HG02763 (cell line): ENCODE results near the gene CNIH3.

Experiments
- ATAC-seq: cut with Tn5 transposase; IDR thresholded peaks from one replicate; pipeline ENCODE4 v1.9.1; 2021; ENCODE audit warnings: mild to moderate bottlenecking, moderate library complexity; ENCODE audit not compliant: unreplicated experiment

Gene CNIH3

GRCh38 chr1:224640587-224640986 lies 24.5 kb downstream of the CNIH3 start:
- no peak for ATAC-seq

- no peak for ATAC-seq
Measured at GRCh38 chr1:224641030-224641429, 24.9 kb downstream of the CNIH3 start.

GRCh38 chr1:224643653-224644052 lies 27.5 kb downstream of the CNIH3 start:
- ATAC-seq = no peak

GRCh38 chr1:224644553-224645154 lies 28.5 kb downstream of the CNIH3 start:
- no peak for ATAC-seq

- no peak for ATAC-seq
Measured at GRCh38 chr1:224647449-224647848, 31.3 kb downstream of the CNIH3 start.

DNA sequence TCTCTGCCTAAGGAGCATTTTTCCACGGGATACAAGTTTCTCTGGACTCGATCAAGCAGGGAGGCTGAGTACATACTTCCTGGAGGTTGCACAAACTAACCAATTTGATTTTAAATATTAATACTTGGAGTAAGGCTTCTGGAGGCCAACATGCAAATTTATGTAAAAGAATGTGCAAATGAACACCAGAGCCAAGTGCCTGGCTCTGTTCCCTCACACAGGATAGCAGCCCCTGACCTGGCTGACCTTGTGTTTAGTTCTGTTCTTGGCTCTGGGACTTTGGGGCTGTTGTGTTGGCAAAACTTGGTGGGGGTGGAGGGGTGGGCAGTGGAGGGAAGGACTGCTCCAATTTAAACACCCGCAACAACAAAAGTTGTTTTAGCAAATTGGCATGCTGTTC lies 34.2 kb downstream of the CNIH3 start:
- ATAC-seq = no peak

DNA sequence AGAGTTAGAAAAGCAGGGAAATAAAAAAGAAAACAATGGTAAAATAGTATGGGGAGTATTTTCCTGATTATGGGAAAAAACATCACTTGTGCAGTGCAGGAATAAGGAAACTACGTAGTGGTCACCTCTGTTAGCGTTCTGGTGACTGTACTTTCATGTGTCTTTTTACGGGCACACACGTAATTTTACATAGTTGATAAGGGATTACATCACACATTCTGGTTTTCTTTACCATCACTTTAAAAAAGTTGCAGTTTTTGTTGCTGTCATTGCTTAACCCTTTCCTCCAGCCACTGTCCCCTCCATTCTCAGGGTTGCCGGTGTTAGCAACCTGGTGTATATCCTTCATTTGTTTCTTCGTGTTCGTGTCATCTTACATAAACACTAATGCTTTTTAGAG lies 35.1 kb downstream of the CNIH3 start:
- ATAC-seq = no peak

DNA sequence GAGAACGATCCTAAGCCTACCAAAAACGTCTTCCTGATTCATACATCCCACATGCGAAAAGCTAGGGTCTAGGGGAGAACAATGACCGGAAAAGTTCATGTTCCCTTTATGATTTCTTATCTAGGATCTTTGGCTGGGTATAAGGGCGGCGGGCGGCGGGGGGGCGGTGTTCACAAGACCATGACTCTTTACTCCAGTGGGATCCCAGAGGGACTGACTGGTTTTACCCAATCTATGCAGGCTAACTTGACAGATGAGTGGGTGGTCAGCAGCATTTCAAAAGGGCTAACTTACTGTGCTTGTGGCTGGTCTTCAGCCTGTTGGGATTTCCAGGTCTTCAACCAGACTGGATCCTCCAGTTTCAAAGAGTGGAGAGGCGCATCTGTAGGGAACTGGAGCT lies 40.3 kb downstream of the CNIH3 start:
- ATAC-seq = no peak

DNA sequence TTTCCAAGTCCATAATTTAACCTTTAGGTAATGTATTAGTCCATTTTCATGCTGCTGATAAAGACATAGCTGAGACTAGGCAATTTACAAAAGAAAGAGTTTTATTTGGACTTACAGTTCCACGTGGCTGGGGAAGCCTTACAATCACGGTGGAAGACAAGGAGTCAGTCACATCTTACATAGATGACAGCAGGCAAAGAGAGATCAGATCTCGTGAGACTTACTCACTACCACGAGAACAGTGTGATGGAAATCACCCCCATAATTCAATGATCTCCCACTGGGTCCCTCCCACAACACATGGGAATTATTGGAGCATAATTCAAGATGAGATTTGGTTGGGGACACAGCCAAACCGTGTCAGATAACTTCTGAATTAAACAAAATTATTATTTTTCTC lies 44.0 kb downstream of the CNIH3 start:
- no peak for ATAC-seq

- ATAC-seq = no peak
Measured at GRCh38 chr1:224662870-224663269, 46.8 kb downstream of the CNIH3 start.

- ATAC-seq = no peak
Measured at GRCh38 chr1:224665016-224665415, 48.9 kb downstream of the CNIH3 start.

GRCh38 chr1:224666078-224666477 lies 50.0 kb downstream of the CNIH3 start:
- no peak for ATAC-seq

DNA sequence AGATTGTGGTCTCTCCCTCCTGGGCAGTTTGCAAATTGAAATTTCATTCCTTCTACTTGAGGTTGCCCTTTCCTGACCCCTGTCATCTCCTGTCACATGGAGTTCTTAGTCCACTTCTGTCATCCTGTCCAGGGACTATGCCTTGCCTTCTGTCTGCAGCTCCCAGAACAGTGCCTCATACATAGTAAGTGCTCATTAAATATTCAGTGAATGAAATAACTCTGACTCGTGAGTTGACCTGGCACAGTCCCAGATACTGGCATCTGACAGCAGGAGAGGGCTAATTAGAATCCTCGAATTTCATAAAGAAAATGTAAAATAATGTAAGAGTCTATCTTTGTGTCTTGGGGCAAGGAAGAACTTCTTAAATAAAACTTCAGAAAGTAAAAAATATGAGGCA lies 50.8 kb downstream of the CNIH3 start:
- no peak for ATAC-seq

DNA sequence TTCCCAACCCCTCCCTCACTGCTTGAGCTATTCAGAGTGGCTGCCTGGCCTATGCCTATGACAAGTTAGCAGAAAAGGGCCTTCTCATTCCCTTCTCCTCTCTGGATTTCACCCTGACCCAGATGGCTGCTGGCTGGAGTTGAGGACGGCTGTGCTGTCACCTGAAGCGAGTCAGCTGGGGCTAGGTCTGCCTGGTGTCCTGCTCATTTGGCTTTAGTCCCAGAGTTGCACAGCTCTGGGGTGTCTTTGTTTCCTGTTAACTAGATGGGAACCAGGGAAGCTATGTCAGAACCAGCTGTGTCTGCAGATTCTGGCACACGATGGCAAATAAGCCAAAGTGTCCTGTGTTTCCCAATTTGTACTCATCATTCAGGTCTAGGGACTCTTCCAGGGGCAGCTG lies 52.9 kb downstream of the CNIH3 start:
- ATAC-seq = no peak

DNA sequence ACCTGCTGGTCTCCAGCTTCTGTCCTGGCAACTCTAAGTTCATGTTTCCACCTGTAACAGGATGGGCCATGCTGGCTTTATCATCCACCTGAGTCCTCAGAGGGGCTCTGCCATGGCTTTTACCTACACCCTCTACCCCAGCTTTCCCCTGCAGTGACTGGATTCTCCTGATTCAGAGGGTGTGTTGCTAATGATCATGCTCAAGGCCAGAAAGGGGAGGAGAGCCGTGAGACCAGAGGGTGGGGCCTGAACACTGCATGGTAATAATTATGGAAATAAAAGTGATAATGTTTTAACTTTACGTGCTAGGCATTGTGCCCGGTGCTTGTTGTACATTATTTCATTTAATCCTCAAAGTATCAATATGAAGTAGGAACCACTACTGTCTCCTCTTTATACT lies 53.3 kb downstream of the CNIH3 start:
- ATAC-seq = no peak

DNA sequence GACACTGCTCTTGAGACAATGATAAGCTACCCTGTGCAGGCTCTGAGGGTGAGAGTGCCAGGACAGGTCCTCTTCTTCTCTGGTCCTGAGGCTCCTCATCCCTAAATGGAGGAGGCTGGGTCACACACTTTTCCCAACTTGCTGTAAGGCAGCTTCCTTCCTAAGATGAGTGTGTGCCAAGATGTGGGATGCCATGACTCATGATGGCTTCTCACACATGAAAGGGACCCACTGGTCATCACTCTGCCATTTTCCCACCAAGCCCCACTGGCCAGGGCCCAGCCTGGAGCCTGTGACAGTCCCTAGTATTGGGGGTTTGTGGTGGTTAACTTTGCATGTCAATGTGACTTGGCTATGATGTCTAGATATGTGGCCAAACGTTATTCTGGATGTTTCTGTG lies 54.4 kb downstream of the CNIH3 start:
- no peak for ATAC-seq

DNA sequence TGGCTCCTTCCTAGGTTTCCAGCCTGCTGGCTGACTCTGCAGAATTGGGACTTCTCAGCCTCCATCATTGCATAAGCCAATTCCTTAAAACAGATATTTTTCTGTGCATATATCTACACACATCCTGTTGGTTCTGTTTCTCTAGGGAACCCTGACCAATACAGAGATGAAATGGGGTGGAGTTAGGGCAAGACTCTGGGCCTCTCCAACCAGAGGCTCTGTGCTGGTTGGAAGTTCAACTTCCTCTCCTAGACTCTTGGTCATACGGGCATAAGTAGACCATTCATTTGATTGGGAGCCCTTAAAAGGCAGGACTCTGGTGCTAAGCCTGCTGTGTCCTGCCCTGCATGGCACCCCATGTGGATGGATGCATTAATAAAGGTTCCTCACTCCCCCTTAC lies 55.0 kb downstream of the CNIH3 start:
- no peak for ATAC-seq

DNA sequence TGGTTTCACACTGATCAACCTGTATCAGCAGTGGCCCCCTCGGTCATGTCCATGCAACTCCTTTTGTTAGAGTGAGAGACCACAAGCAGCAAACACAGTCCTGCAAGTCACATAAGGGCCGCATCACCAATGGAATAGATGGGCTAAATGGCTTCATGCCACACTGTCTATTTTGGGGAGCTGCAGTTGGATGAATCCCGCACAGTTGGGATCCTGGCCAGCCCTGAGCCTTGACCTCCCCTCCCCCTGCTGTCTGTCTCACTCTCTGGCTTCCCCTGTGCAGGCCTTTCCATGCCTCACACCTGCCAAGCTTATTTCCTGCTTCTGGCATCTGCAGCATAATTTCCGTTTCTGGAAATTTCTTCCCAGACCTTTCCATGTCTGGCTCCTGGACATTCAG lies 57.0 kb downstream of the CNIH3 start:
- no peak for ATAC-seq

DNA sequence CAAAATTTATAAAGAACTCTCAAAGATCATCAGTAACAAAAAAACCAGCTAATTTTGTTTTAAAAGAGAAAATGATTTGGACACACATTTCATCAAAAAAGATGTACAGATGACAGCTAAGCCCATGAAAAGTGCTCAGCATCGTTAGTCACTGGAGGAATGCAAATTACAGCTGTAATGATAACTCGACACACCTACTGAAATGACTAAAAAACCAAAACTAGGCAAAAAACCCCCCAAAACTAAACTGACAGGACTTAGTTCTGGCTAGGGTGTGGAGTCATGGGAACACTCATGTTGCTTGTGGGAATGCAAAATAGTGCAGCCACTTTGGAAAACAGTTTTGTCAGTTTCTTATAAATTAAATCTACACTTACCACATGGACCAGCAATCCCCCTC lies 59.5 kb downstream of the CNIH3 start:
- no peak for ATAC-seq

DNA sequence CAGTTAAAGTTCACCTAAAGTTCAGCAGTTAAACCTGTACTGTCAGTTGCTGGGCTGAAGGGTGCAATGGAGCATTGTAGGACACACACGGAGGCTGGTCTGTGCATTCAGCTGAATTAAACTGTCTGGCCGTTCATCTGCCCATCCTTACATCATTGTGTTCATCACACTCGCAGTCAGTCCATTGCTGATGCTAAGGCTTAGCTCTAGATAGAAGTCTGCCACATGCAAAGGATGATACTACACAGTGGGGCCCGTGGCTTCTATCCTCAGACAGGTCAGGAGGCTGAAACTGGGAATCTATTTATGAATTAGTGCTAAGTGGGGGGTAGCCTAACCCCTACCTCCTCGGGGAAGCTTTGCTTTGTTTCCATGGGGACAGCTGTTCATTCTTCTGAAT lies 60.4 kb downstream of the CNIH3 start:
- ATAC-seq = no peak

GRCh38 chr1:224678168-224678567 lies 62.1 kb downstream of the CNIH3 start:
- ATAC-seq = no peak

GRCh38 chr1:224679606-224680005 lies 63.5 kb downstream of the CNIH3 start:
- ATAC-seq = no peak

GRCh38 chr1:224681816-224682215 lies 65.7 kb downstream of the CNIH3 start:
- no peak for ATAC-seq

GRCh38 chr1:224683936-224684335 lies 67.8 kb downstream of the CNIH3 start:
- no peak for ATAC-seq
